PC-3 (cell line): Measurements from ENCODE around the gene HDAC11. TPM values are rescaled to one million over a fixed set of nuclear protein-coding genes. Genes with fewer than 3 reads are reported as not detected.

Experiments
- ATAC-seq: fragments of 200-7000 bp; cut with Tn5 transposase; 2 replicates; pipeline ENCODE4 v1.9.1; 2020; ENCODE audit warnings: mild to moderate bottlenecking, moderate library complexity
- BruUV-seq: library from RNA; stranded (reverse); fragments of 400-500 nt; replicated peaks from 2 replicates; lab custom pipeline; 2021; lab: Mats Ljungman, UMichigan
- CTCF ChIA-PET: fragments of 300-600 bp; sonication (Branson Sonifier 250); formaldehyde crosslinking; loops from one replicate; lab custom pipeline; 2022; ENCODE audit warnings: antibody characterized with exemption; lab: Charles Lee
- POLR2A ChIA-PET: fragments of 300-600 bp; sonication (Branson Sonifier 250); formaldehyde crosslinking; loops from one replicate; lab custom pipeline; 2022; ENCODE audit warnings: antibody characterized with exemption; ENCODE audit not compliant: unreplicated experiment; lab: Charles Lee
- DNase-seq: peaks from one replicate; pipeline ENCODE4 v3.0.0-alpha.2; 2015
- H2AFZ ChIP-seq: fragments of 300-600 bp; sonication (generic); 2 replicates; pipeline ENCODE4 v1.6.0; 2016; ENCODE audit warnings: antibody characterized with exemption, low read length
- H3F3A ChIP-seq: fragments of 300-600 bp; sonication (generic); one replicate; pipeline ENCODE4 v1.6.0; 2017; ENCODE audit warnings: antibody characterized with exemption, low read length, control low read depth, mild to moderate bottlenecking; ENCODE audit not compliant: unreplicated experiment
- H3K27ac ChIP-seq: fragments of 300-600 bp; sonication (generic); 2 replicates; pipeline ENCODE4 v1.5.1; 2016; ENCODE audit warnings: mild to moderate bottlenecking, low read length
- H3K27me3 ChIP-seq: fragments of 300-600 bp; sonication (generic); 2 replicates; pipeline ENCODE4 v1.6.1; 2016; ENCODE audit warnings: low read length, mixed read lengths
- H3K36me3 ChIP-seq: fragments of 300-600 bp; sonication (generic); 2 replicates; pipeline ENCODE4 v1.6.1; 2016; ENCODE audit warnings: low read depth, mixed run types, low read length, mixed read lengths
- H3K4me1 ChIP-seq: fragments of 300-600 bp; sonication (generic); 2 replicates; pipeline ENCODE4 v1.5.1; 2016; ENCODE audit warnings: low read length; ENCODE audit not compliant: insufficient read depth
- H3K4me2 ChIP-seq: fragments of 300-600 bp; sonication (generic); 2 replicates; pipeline ENCODE4 v1.6.0; 2016; ENCODE audit warnings: low read length
- H3K4me3 ChIP-seq: fragments of 300-600 bp; sonication (generic); 2 replicates; pipeline ENCODE4 v1.5.1; 2016; ENCODE audit warnings: mild to moderate bottlenecking, low read length, mixed read lengths
- H3K79me2 ChIP-seq: fragments of 300-600 bp; sonication (generic); 2 replicates; pipeline ENCODE4 v1.6.1; 2017; ENCODE audit warnings: low read length, mixed read lengths
- H3K9ac ChIP-seq: fragments of 300-600 bp; sonication (generic); 2 replicates; pipeline ENCODE4 v1.6.0; 2016; ENCODE audit warnings: mild to moderate bottlenecking, low read length
- H3K9me2 ChIP-seq: fragments of 300-600 bp; sonication (generic); replicated peaks from 2 replicates; pipeline ENCODE4 v1.6.1; 2016; ENCODE audit warnings: mixed run types, low read length, mixed read lengths
- H3K9me3 ChIP-seq: fragments of 300-600 bp; sonication (generic); 2 replicates; pipeline ENCODE4 v1.6.1; 2016; ENCODE audit warnings: low read length, mixed read lengths
- H4K20me1 ChIP-seq: fragments of 300-600 bp; sonication (generic); 2 replicates; pipeline ENCODE4 v1.6.1; 2016; ENCODE audit warnings: low read length, mixed read lengths
- CTCF ChIP-seq: fragments of 300-600 bp; sonication (generic); conservative IDR thresholded peaks from 2 replicates; pipeline ENCODE4 v1.5.1; 2017; ENCODE audit warnings: antibody characterized with exemption, low read depth, mild to moderate bottlenecking, low read length
- EZH2 ChIP-seq: fragments of 300-600 bp; sonication (generic); IDR thresholded peaks from one replicate; pipeline ENCODE4 v1.6.1; 2017; ENCODE audit warnings: antibody characterized with exemption, mild to moderate bottlenecking, low read length; ENCODE audit not compliant: unreplicated experiment
- EZH2phosphoT487 ChIP-seq: fragments of 300-600 bp; sonication (generic); IDR thresholded peaks from 2 replicates; pipeline ENCODE4 v1.6.1; 2018; ENCODE audit warnings: mild to moderate bottlenecking, antibody characterized with exemption, low read length, borderline replicate concordance
- intact Hi-C: fragments of 100-400 bp; cut with micrococcal nuclease; formaldehyde crosslinking; loops from 2 replicates; pipeline ENCODE4 v1.9.0; 2023
- total RNA-seq: library from RNA; depleted of rRNA; stranded (reverse); fragments of >200 nt; gene quantifications from 2 replicates; pipeline ENCODE4 v1.2.3, GENCODE V29; 2014

Gene HDAC11
- total RNA-seq, 1 experiment from 2014 or later, result 24.2 TPM

- no TSS peak for BruUV-seq
- TF ChIP-seq CTCF (no peak), EZH2 (no peak), EZH2phosphoT487 (no peak)
- Histone ChIP-seq H3K4me1 (peaks cover 8% of the 10 kb centered on the region; the same call in 1 of the 2 replicates), H4K20me1 (no peaks in the 10 kb centered on the region), H3K4me3 (no peak overlapping the region), H3K9ac (no peak overlapping the region), H3K4me2 (no peak overlapping the region), H3K36me3 (no peaks in the 10 kb centered on the region), H3K9me2 (no peaks in the 10 kb centered on the region), H3K27ac (no peak overlapping the region), H3K79me2 (no peaks in the 10 kb centered on the region), H3K27me3 (no peaks in the 10 kb centered on the region), H3F3A (no peaks in the 10 kb centered on the region), H2AFZ (no peak overlapping the region), H3K9me3 (no peaks in the 10 kb centered on the region)
- CTCF ChIA-PET, result no interaction called here
- no peak for DNase-seq
- ATAC-seq, result no peak
- intact Hi-C loops, result no loop called here
- POLR2A ChIA-PET, result no interaction called here
Measured at GRCh38 chr3:13455644-13456043, 24.5 kb upstream of the HDAC11 start.

- H4K20me1 ChIP-seq, result no peaks in the 10 kb centered on the region
- ChIA-PET POLR2A (no interaction called here), CTCF (no interaction called here)
- intact Hi-C loops, result no loop called here
- peaks cover 1% of the 10 kb centered on the region; the same call in 1 of the 2 replicates for H3K4me1 ChIP-seq
- H3K4me2 ChIP-seq, result no peak overlapping the region
- H2AFZ ChIP-seq, result no peak overlapping the region
- no peaks in the 10 kb centered on the region for H3F3A ChIP-seq
- ATAC-seq (no peak), DNase-seq (no peak)
- no peaks in the 10 kb centered on the region for H3K36me3 ChIP-seq
- TF ChIP-seq EZH2, result no peak
- no peaks in the 10 kb centered on the region for H3K9me2 ChIP-seq
- H3K4me3 ChIP-seq, result no peak overlapping the region
- H3K27ac ChIP-seq, result no peak overlapping the region
- no peaks in the 10 kb centered on the region for H3K27me3 ChIP-seq
- no peaks in the 10 kb centered on the region for H3K79me2 ChIP-seq
- no TSS peak for BruUV-seq
- no peak overlapping the region for H3K9ac ChIP-seq
- H3K9me3 ChIP-seq, result no peaks in the 10 kb centered on the region
Measured at GRCh38 chr3:13457593-13457992, 22.5 kb upstream of the HDAC11 start.

- POLR2A ChIA-PET, result no interaction called here
- H3F3A ChIP-seq, result no peaks in the 10 kb centered on the region
- intact Hi-C loops, result no loop called here
- no peaks in the 10 kb centered on the region for H3K27me3 ChIP-seq
- no peak for ATAC-seq
- CTCF ChIA-PET, result no interaction called here
- H3K4me2 ChIP-seq, result no peak overlapping the region
- H3K36me3 ChIP-seq, result no peaks in the 10 kb centered on the region
- H3K9ac ChIP-seq, result no peak overlapping the region
- no peaks in the 10 kb centered on the region for H4K20me1 ChIP-seq
- no peaks in the 10 kb centered on the region for H3K9me3 ChIP-seq
- no peaks in the 10 kb centered on the region for H3K4me1 ChIP-seq
- no peaks in the 10 kb centered on the region for H3K79me2 ChIP-seq
- TF ChIP-seq CTCF (no peak), EZH2 (no peak), EZH2phosphoT487 (no peak)
- no peak overlapping the region for H3K4me3 ChIP-seq
- no peak overlapping the region for H2AFZ ChIP-seq
- H3K9me2 ChIP-seq, result no peaks in the 10 kb centered on the region
- H3K27ac ChIP-seq, result no peak overlapping the region
- DNase-seq, result no peak
- no TSS peak for BruUV-seq
Measured at GRCh38 chr3:13459605-13460340, 20.3 kb upstream of the HDAC11 start.
